HEK293 (cell line): ENCODE data around the gene PTGFRN.

Experiments
- CTCF ChIA-PET: fragments of 350-600 bp; formaldehyde crosslinking; extraction: SDS; loops from one replicate; lab custom pipeline; 2021; ENCODE audit warnings: antibody characterized with exemption; lab: Yijun Ruan, JAX
- POLR2A ChIA-PET: fragments of 300-600 bp; formaldehyde crosslinking; extraction: SDS; loops from one replicate; lab custom pipeline; 2020; ENCODE audit warnings: antibody characterized with exemption, inconsistent platforms; lab: Yijun Ruan, JAX
- H3K27ac ChIP-seq: fragments of 200-500 bp; sonication (Bioruptor generic); 2 replicates; pipeline ENCODE4 v1.5.1; 2014; ENCODE audit warnings: low read depth, low read length, control low read depth, inconsistent platforms; ENCODE audit errors: extremely low read depth
- H3K36me3 ChIP-seq, 2 experiments: fragments of 200-500 bp in 1 of 2; sonication (Bioruptor generic) in 1 of 2; 1 replicate in 1 of 2; 2 replicates in 1 of 2; pipeline ENCODE4 v1.5.1; 2014 to 2017; ENCODE audit warnings: inconsistent platforms in 2 of 2, low read length in 2 of 2; ENCODE audit not compliant: control insufficient read depth in 2 of 2, insufficient read depth in 1 of 2
- H3K4me1 ChIP-seq: fragments of 200-500 bp; sonication (Bioruptor generic); 2 replicates; pipeline ENCODE4 v1.5.1; 2014; ENCODE audit warnings: mild to moderate bottlenecking, low read length, inconsistent platforms; ENCODE audit not compliant: control insufficient read depth, insufficient read depth
- H3K4me3 ChIP-seq: 2 replicates; pipeline ENCODE4 v1.5.1; 2011; ENCODE audit warnings: low read depth, mild to moderate bottlenecking, control low read depth, low read length, moderate library complexity
- H3K9me3 ChIP-seq: fragments of 200-500 bp; sonication (Bioruptor generic); 2 replicates; pipeline ENCODE4 v1.5.1; 2014; ENCODE audit warnings: low read depth, low read length, inconsistent platforms; ENCODE audit not compliant: control insufficient read depth, insufficient read depth
- ATF2 ChIP-seq: fragments of 450-650 bp; formaldehyde crosslinking; IDR thresholded peaks from 2 replicates; pipeline ENCODE4 v1.5.1; 2016; ENCODE audit warnings: missing biosample characterization, missing genetic modification characterization, low read depth
- GFI1B ChIP-seq: fragments of 450-650 bp; formaldehyde crosslinking; IDR thresholded peaks from 2 replicates; pipeline ENCODE4 v1.5.1; 2016; ENCODE audit warnings: missing biosample characterization, missing genetic modification characterization
- HOXC10 ChIP-seq: sonication (generic); formaldehyde crosslinking; IDR thresholded peaks from 2 replicates; pipeline ENCODE4 v1.8.1; 2023; ENCODE audit warnings: mild to moderate bottlenecking, missing genetic modification reagents
- IKZF3 ChIP-seq: fragments of 450-650 bp; IDR thresholded peaks from 2 replicates; pipeline ENCODE4 v1.5.0; 2018; ENCODE audit warnings: missing biosample characterization, mild to moderate bottlenecking, missing genetic modification characterization, moderate library complexity
- KLF1 ChIP-seq: fragments of 450-650 bp; formaldehyde crosslinking; IDR thresholded peaks from 2 replicates; pipeline ENCODE4 v1.5.1; 2016; ENCODE audit warnings: missing biosample characterization, missing genetic modification characterization
- KLF8 ChIP-seq: fragments of 450-650 bp; formaldehyde crosslinking; IDR thresholded peaks from 2 replicates; pipeline ENCODE4 v1.5.1; 2016; ENCODE audit warnings: missing biosample characterization, missing genetic modification characterization
- MZF1 ChIP-seq: fragments of 450-650 bp; formaldehyde crosslinking; IDR thresholded peaks from 2 replicates; pipeline ENCODE4 v1.5.1; 2017; ENCODE audit warnings: missing biosample characterization, missing genetic modification characterization, borderline replicate concordance
- OSR2 ChIP-seq: fragments of 450-650 bp; formaldehyde crosslinking; IDR thresholded peaks from 2 replicates; pipeline ENCODE4 v1.5.1; 2016; ENCODE audit warnings: missing biosample characterization, missing genetic modification characterization
- REPIN1 ChIP-seq: fragments of 450-650 bp; formaldehyde crosslinking; IDR thresholded peaks from 2 replicates; pipeline ENCODE4 v1.5.1; 2017; ENCODE audit warnings: missing biosample characterization, missing genetic modification characterization, low read depth
- TRIM28 ChIP-seq: IDR thresholded peaks from 2 replicates; pipeline ENCODE4 v1.6.1; 2011; ENCODE audit warnings: low read length, control low read depth, borderline replicate concordance
- ZBTB21 ChIP-seq: fragments of 450-650 bp; formaldehyde crosslinking; IDR thresholded peaks from 2 replicates; pipeline ENCODE4 v1.5.1; 2017; ENCODE audit warnings: missing biosample characterization, missing genetic modification characterization
- ZBTB48 ChIP-seq: fragments of 450-650 bp; formaldehyde crosslinking; IDR thresholded peaks from 2 replicates; pipeline ENCODE4 v1.5.1; 2016; ENCODE audit warnings: missing biosample characterization, missing genetic modification characterization
- ZNF112 ChIP-seq: fragments of 450-650 bp; formaldehyde crosslinking; IDR thresholded peaks from 2 replicates; pipeline ENCODE4 v1.5.0; 2017; ENCODE audit warnings: missing biosample characterization, missing genetic modification characterization
- ZNF121 ChIP-seq: fragments of 450-650 bp; formaldehyde crosslinking; IDR thresholded peaks from 2 replicates; pipeline ENCODE4 v1.5.1; 2016; ENCODE audit warnings: missing biosample characterization, missing genetic modification characterization
- ZNF174 ChIP-seq: fragments of 450-650 bp; formaldehyde crosslinking; IDR thresholded peaks from 2 replicates; pipeline ENCODE4 v1.5.0; 2017; ENCODE audit warnings: missing biosample characterization, mild to moderate bottlenecking, missing genetic modification characterization
- ZNF223 ChIP-seq: fragments of 450-650 bp; formaldehyde crosslinking; IDR thresholded peaks from 2 replicates; pipeline ENCODE4 v1.5.1; 2016; ENCODE audit warnings: missing biosample characterization, missing genetic modification characterization
- ZNF37A ChIP-seq: fragments of 450-650 bp; IDR thresholded peaks from 2 replicates; pipeline ENCODE4 v1.5.1; 2018; ENCODE audit warnings: missing biosample characterization, missing genetic modification characterization
- ZNF391 ChIP-seq: fragments of 450-650 bp; formaldehyde crosslinking; IDR thresholded peaks from 2 replicates; pipeline ENCODE4 v1.5.1; 2016; ENCODE audit warnings: low read depth, missing biosample characterization, missing genetic modification characterization, borderline replicate concordance
- ZNF394 ChIP-seq: fragments of 450-650 bp; formaldehyde crosslinking; IDR thresholded peaks from 2 replicates; pipeline ENCODE4 v1.5.1; 2016; ENCODE audit warnings: missing biosample characterization, missing genetic modification characterization, mild to moderate bottlenecking, moderate library complexity, borderline replicate concordance
- ZNF404 ChIP-seq: fragments of 450-650 bp; formaldehyde crosslinking; IDR thresholded peaks from 2 replicates; pipeline ENCODE4 v1.5.1; 2017; ENCODE audit warnings: missing biosample characterization, missing genetic modification characterization
- ZNF48 ChIP-seq: fragments of 450-650 bp; formaldehyde crosslinking; IDR thresholded peaks from 2 replicates; pipeline ENCODE4 v1.5.1; 2016; ENCODE audit warnings: missing biosample characterization, missing genetic modification characterization
- ZNF600 ChIP-seq: fragments of 450-650 bp; formaldehyde crosslinking; IDR thresholded peaks from 2 replicates; pipeline ENCODE4 v1.5.1; 2016; ENCODE audit warnings: missing biosample characterization, missing genetic modification characterization
- ZNF610 ChIP-seq: fragments of 450-650 bp; formaldehyde crosslinking; IDR thresholded peaks from 2 replicates; pipeline ENCODE4 v1.5.1; 2016; ENCODE audit warnings: missing biosample characterization, missing genetic modification characterization, borderline replicate concordance
- ZNF624 ChIP-seq: fragments of 450-650 bp; formaldehyde crosslinking; IDR thresholded peaks from 2 replicates; pipeline ENCODE4 v1.5.1; 2017; ENCODE audit warnings: missing biosample characterization, missing genetic modification characterization
- ZNF837 ChIP-seq: fragments of 450-650 bp; formaldehyde crosslinking; IDR thresholded peaks from 2 replicates; pipeline ENCODE4 v1.5.1; 2016; ENCODE audit warnings: missing biosample characterization, missing genetic modification characterization
- TF ChIP-seq, protein P1 (sequence below): fragments of 450-650 bp; formaldehyde crosslinking; IDR thresholded peaks from 2 replicates; pipeline ENCODE4 v1.5.1; 2017; ENCODE audit warnings: missing biosample characterization, missing genetic modification characterization
- TF ChIP-seq, protein P2 (sequence below): fragments of 450-650 bp; formaldehyde crosslinking; IDR thresholded peaks from 2 replicates; pipeline ENCODE4 v1.5.1; 2016; ENCODE audit warnings: missing biosample characterization, missing genetic modification characterization

PTGFRN gene

GRCh38 chr1:116942344-116942743 lies 32.6 kb downstream of the PTGFRN start:
- Histone ChIP-seq H3K9me3 (no peaks in the 10 kb centered on the region), H3K4me3 (no peak overlapping the region), H3K4me1 (peaks cover 16% of the 10 kb centered on the region), H3K36me3 (peaks cover 0 to 61% of the 10 kb centered on the region in 2 experiments; a peak in 1 of 3 replicates), H3K27ac (no peak overlapping the region)
- POLR2A ChIA-PET = no interaction called here
- no peak for TF ChIP-seq IKZF3 (tag by site-specific recombination)
- TF ChIP-seq ZNF394 (tag by site-specific recombination) = no peak
- TF ChIP-seq ZNF837 (tag by site-specific recombination) = no peak
- no peak for TF ChIP-seq REPIN1 (tag by site-specific recombination)
- no peak for TF ChIP-seq ZNF48 (tag by site-specific recombination)
- TF ChIP-seq ZNF624 (tag by site-specific recombination) = no peak
- no peak for TF ChIP-seq ZNF600 (tag by site-specific recombination)
- TF ChIP-seq ZBTB21 (tag by site-specific recombination) = no peak
- CTCF ChIA-PET = interaction anchor here (0.6 to 1.0 kb wide), 2 partner anchors 7 to 57 kb away, joined by 3 to 4 read pairs; no protein-coding TSS in a partner anchor

- Histone ChIP-seq H3K4me3 (no peak overlapping the region), H3K4me1 (peaks cover 16% of the 10 kb centered on the region), H3K27ac (no peak overlapping the region), H3K9me3 (no peaks in the 10 kb centered on the region), H3K36me3 (peaks cover 0 to 71% of the 10 kb centered on the region in 2 experiments; a peak in 1 of 3 replicates)
- ChIA-PET POLR2A (no interaction called here), CTCF (interaction anchor here (1.0 kb wide), 1 partner anchor 9 kb away, joined by 4 read pairs; no protein-coding TSS in a partner anchor)
- TF ChIP-seq KLF8 = no peak
- no peak for TF ChIP-seq ZNF174
- TF ChIP-seq, protein P1, sequence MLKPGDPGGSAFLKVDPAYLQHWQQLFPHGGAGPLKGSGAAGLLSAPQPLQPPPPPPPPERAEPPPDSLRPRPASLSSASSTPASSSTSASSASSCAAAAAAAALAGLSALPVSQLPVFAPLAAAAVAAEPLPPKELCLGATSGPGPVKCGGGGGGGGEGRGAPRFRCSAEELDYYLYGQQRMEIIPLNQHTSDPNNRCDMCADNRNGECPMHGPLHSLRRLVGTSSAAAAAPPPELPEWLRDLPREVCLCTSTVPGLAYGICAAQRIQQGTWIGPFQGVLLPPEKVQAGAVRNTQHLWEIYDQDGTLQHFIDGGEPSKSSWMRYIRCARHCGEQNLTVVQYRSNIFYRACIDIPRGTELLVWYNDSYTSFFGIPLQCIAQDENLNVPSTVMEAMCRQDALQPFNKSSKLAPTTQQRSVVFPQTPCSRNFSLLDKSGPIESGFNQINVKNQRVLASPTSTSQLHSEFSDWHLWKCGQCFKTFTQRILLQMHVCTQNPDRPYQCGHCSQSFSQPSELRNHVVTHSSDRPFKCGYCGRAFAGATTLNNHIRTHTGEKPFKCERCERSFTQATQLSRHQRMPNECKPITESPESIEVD (tag by site-specific recombination) = no peak
- no peak for TF ChIP-seq TRIM28
- no peak for TF ChIP-seq ZNF223 (tag by site-specific recombination)
- no peak for TF ChIP-seq ZNF610 (tag by site-specific recombination)
- no peak for TF ChIP-seq ZNF37A (tag by site-specific recombination)
- no peak for TF ChIP-seq ZNF112
- TF ChIP-seq KLF1 = no peak
These were observed 33.7 kb downstream of the PTGFRN start for GRCh38 chr1:116943438-116943837.

GRCh38 chr1:116944613-116945012 lies 34.9 kb downstream of the PTGFRN start:
- no peak overlapping the region for H3K4me3 ChIP-seq
- H3K4me1 ChIP-seq = peaks cover 16% of the 10 kb centered on the region
- H3K27ac ChIP-seq = no peak overlapping the region
- CTCF ChIA-PET = interaction anchor here (0.7 to 1.6 kb wide), 2 partner anchors 10 to 207 kb away, joined by 3 to 6 read pairs; no protein-coding TSS in a partner anchor
- POLR2A ChIA-PET = no interaction called here
- H3K36me3 ChIP-seq = peaks cover 0 to 83% of the 10 kb centered on the region in 2 experiments; a peak in 1 of 3 replicates
- H3K9me3 ChIP-seq = no peaks in the 10 kb centered on the region
- TF ChIP-seq MZF1 (tag by site-specific recombination) = no peak
- TF ChIP-seq OSR2 (tag by site-specific recombination) = no peak
- no peak for TF ChIP-seq ATF2 (tag by site-specific recombination)
- no peak for TF ChIP-seq ZNF610 (tag by site-specific recombination)
- no peak for TF ChIP-seq HOXC10 (CRISPR knock-in tag)
- no peak for TF ChIP-seq ZBTB48 (tag by site-specific recombination)
- no peak for TF ChIP-seq ZNF391 (tag by site-specific recombination)
- TF ChIP-seq, protein P2, sequence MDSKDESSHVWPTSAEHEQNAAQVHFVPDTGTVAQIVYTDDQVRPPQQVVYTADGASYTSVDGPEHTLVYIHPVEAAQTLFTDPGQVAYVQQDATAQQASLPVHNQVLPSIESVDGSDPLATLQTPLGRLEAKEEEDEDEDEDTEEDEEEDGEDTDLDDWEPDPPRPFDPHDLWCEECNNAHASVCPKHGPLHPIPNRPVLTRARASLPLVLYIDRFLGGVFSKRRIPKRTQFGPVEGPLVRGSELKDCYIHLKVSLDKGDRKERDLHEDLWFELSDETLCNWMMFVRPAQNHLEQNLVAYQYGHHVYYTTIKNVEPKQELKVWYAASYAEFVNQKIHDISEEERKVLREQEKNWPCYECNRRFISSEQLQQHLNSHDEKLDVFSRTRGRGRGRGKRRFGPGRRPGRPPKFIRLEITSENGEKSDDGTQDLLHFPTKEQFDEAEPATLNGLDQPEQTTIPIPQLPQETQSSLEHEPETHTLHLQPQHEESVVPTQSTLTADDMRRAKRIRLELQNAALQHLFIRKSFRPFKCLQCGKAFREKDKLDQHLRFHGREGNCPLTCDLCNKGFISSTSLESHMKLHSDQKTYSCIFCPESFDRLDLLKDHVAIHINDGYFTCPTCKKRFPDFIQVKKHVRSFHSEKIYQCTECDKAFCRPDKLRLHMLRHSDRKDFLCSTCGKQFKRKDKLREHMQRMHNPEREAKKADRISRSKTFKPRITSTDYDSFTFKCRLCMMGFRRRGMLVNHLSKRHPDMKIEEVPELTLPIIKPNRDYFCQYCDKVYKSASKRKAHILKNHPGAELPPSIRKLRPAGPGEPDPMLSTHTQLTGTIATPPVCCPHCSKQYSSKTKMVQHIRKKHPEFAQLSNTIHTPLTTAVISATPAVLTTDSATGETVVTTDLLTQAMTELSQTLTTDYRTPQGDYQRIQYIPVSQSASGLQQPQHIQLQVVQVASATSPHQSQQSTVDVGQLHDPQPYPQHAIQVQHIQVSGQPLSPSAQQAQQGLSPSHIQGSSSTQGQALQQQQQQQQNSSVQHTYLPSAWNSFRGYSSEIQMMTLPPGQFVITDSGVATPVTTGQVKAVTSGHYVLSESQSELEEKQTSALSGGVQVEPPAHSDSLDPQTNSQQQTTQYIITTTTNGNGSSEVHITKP = no peak
- no peak for TF ChIP-seq ZNF404
- no peak for TF ChIP-seq ZNF121
- TF ChIP-seq GFI1B (tag by site-specific recombination) = no peak
